Hepatocyte (in vitro differentiated cells): ENCODE measurements around the gene PTCD3.

Experiments used
- EZH2phosphoT487 ChIP-seq: fragments of 200-600 bp; sonication (generic); IDR thresholded peaks from one replicate; pipeline ENCODE4 v1.6.1; 2018; ENCODE audit warnings: antibody characterized with exemption, mild to moderate bottlenecking, low read depth, moderate library complexity; ENCODE audit not compliant: unreplicated experiment, severe bottlenecking
- TF ChIP-seq, protein P1 (sequence below): fragments of 200-600 bp; sonication (generic); IDR thresholded peaks from 2 replicates; pipeline ENCODE4 v1.5.1; 2016; ENCODE audit warnings: antibody characterized with exemption, mild to moderate bottlenecking; ENCODE audit not compliant: poor library complexity

DNA sequence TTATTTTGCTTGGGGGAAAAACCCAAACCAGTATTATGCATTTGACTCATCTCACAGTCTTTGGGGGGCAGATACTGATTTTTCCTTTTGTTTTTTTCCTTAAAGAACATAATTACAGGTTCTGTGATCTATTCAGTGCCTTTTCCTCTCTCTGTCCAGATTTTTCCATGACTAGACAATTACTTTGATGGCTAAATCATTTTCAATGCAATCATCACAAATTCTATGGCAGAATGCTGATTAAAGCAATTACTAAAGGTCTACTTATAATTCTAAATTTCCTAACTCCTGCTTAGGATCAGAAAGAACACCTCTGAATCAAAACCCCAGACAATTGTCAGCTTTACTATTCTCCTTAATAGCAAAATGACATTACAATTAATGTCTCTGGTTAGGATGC, 39.1 kb upstream of the PTCD3 start:
- TF ChIP-seq, protein P1, sequence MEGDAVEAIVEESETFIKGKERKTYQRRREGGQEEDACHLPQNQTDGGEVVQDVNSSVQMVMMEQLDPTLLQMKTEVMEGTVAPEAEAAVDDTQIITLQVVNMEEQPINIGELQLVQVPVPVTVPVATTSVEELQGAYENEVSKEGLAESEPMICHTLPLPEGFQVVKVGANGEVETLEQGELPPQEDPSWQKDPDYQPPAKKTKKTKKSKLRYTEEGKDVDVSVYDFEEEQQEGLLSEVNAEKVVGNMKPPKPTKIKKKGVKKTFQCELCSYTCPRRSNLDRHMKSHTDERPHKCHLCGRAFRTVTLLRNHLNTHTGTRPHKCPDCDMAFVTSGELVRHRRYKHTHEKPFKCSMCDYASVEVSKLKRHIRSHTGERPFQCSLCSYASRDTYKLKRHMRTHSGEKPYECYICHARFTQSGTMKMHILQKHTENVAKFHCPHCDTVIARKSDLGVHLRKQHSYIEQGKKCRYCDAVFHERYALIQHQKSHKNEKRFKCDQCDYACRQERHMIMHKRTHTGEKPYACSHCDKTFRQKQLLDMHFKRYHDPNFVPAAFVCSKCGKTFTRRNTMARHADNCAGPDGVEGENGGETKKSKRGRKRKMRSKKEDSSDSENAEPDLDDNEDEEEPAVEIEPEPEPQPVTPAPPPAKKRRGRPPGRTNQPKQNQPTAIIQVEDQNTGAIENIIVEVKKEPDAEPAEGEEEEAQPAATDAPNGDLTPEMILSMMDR = no peak
- TF ChIP-seq EZH2phosphoT487 = no peak
